AG09309 (cell line): ENCODE measurements around the gene BCOR.
A peak's percentile ranks its signal among the peaks of the same experiment; 100 is the strongest.

Experiments
- DNase-seq: peaks from one replicate; pipeline ENCODE4 v3.0.0-alpha.2; 2010; ENCODE audit warnings: low read depth
- H3K4me3 ChIP-seq: 2 replicates; pipeline ENCODE4 v1.5.1; 2011; ENCODE audit warnings: mild to moderate bottlenecking, low read depth, low read length, moderate library complexity; ENCODE audit not compliant: control insufficient read depth
- TF ChIP-seq, protein P1 (sequence below): IDR thresholded peaks from 2 replicates; pipeline ENCODE4 v1.5.1; 2011; ENCODE audit warnings: mild to moderate bottlenecking, low read depth, low read length, inconsistent platforms; ENCODE audit not compliant: insufficient read depth, control insufficient read depth; ENCODE audit errors: missing control alignments

BCOR gene

DNA sequence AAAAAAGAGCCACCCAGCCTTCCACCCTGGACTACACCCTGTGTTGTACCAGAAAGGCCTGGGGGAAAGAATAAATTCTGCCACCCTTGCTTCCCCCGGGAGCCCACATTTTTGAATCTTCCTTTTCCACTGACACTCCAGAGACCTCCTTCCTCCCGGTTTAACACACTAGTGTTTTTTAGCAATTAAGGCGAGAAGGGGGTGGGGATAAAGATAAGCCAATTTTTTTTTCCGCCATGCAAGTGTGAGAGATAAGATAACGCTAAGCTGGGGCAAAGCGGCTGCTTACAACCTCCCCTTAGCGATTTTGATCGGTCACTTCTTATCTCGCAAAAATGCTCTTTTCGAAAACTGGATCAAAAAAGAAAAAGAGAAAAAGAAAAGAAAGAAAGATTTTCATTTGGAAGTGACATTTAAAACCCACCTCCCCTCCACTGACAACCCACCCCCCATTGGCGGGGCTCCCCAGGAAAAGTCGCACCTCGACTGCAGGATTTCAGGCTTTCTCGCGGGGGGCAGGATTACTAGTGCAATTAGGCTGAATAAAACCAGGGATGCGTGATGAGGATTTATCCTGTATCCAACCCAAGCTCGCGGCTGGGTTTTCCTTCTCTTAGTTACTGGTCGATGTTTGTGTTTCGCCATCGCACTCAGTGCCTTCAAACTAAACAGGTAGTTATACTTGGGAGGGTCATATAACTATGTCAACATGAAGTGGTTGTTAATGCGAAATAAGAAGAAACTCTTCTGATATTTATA lies 6.0 kb upstream of the BCOR start:
- H3K4me3 ChIP-seq, result no peak overlapping the region
- TF ChIP-seq, protein P1, sequence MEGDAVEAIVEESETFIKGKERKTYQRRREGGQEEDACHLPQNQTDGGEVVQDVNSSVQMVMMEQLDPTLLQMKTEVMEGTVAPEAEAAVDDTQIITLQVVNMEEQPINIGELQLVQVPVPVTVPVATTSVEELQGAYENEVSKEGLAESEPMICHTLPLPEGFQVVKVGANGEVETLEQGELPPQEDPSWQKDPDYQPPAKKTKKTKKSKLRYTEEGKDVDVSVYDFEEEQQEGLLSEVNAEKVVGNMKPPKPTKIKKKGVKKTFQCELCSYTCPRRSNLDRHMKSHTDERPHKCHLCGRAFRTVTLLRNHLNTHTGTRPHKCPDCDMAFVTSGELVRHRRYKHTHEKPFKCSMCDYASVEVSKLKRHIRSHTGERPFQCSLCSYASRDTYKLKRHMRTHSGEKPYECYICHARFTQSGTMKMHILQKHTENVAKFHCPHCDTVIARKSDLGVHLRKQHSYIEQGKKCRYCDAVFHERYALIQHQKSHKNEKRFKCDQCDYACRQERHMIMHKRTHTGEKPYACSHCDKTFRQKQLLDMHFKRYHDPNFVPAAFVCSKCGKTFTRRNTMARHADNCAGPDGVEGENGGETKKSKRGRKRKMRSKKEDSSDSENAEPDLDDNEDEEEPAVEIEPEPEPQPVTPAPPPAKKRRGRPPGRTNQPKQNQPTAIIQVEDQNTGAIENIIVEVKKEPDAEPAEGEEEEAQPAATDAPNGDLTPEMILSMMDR, result no peak
- DNase-seq, result no peak

DNA sequence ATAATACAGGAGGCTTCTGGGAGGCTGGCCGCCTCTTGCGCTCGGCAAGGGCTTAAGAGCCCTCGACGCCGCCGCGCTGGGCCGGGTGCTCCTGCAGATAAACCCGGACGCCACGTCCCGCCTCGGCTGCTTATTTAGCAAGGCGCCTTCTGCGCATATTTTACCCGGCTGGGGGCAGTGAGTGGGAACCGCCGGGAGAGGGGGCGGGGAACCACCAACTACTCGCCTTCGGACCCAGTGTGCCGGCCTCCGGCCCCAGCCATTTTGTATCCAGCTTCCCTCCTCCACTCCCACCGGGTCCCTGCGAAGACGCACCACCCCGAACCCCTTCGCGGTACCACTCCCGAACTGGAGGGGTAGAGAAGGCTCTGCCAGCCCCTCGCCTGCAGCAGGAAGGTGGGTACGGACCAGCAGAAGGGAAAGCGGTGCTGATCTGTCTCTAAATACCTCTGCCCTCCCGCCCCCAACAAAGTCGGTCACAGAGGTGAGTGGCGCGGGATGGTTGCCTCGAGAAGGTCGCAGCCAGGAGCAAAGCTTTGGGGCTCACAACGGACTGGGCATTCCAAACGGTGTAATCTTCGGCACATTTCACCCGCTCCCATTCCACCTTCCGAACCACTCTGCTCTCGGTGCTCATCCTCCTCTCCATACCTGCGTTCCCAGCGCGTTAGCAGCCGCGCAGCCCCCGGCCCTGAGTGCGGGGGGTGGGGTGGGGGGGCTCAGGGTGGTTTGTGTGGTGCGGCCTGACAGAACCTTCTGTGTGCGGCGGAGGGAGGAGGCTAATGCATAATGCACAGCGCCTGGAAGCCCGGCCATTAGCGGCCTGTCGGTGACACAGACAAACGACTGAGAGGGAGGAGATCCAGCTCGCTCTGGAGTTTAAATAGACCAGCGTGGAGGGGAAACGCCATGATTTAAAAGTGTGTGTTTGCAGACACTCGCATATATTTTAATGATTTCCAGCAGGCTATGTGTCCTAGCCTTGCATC lies 4.9 kb upstream of the BCOR start:
- TF ChIP-seq, protein P1, result no peak
- no peak overlapping the region for H3K4me3 ChIP-seq
- no peak for DNase-seq

GRCh38 chrX:40101430-40101802 lies 3.7 kb upstream of the BCOR start:
- TF ChIP-seq, protein P1, result no peak
- DNase-seq, result no peak
- H3K4me3 ChIP-seq, result no peak overlapping the region

GRCh38 chrX:40100537-40101429 lies 3.0 kb upstream of the BCOR start:
- TF ChIP-seq, protein P1, result no peak
- DNase-seq, result no peak
- H3K4me3 ChIP-seq, result no peak overlapping the region

DNA sequence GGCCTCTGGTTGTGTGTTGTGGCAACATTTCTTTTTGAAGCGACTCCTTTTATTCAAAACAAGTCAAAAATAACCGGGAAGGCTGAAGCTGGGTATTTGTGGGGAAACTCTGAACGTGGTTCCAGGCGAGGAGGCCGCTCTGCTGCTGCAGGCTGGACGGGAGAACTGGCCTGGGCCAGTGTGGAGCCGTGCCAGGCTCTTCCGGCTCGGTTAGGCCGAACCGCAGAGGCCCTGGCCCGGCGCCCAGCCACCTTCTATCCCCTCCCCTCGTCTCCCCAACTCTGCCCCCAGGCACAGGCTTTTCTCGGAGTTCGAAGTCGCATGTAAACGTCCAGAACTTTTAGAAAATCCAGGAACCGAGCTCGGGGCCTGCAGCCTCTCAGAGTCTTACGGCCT lies 2.4 kb upstream of the BCOR start:
- TF ChIP-seq, protein P1, result no peak
- no peak for DNase-seq
- H3K4me3 ChIP-seq, result no peak overlapping the region

DNA sequence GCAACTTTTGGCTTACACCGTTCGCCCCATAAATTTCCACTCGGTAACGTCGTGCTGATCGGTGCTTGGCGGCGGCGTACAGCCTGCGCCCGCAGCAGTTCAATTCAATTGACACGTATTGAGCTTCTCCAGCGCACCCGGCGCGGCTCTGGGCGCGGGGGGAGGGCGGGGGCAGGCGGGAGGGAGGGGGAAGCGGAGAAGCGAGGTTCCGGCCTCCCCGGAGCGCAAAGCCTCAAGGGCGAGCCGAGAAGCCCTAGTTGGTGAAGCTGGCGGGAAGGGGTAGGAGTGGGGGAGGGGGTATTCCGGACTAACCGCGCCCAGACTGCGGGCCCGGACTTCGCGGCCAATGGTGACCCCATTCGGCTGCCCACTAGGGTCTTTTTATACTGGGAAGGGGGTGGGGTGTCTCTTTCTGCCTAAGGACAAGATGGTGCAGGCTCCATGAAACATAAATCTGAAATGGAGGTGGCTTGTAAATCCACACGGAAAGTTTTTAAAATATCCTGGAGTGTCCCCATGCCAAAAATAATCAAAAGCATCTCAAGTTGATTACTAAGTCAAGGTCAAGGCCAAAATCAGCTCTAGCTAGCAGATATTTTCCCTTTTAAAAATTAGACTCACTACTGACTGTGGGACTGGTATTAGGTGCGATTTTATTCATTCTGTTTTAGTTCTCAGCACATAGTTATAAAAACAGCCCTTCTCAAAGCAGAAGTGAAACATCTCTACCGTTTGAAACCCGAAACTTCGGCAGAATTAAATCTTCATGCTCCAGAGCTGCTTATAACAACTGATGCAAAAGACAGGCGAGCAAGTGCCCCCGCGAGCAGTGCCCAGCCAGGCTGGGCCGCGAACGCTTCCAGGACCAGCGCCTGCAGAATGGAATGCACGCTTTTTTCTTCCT lies 1.5 kb upstream of the BCOR start:
- DNase-seq, result no peak
- H3K4me3 ChIP-seq, result peak overlapping the region; percentile 61
- TF ChIP-seq, protein P1, result no peak
